Chondrocyte (in vitro differentiated cells): ENCODE data around the gene SNX32. TPM values are rescaled to one million over a fixed set of nuclear protein-coding genes. Genes with fewer than 3 reads are reported as not detected.

Source experiments
- DNase-seq: peaks from one replicate; pipeline ENCODE4 v3.0.0; 2021; ENCODE audit warnings: mixed read lengths, low spot score
- H3K27ac Mint-ChIP-seq: one replicate; pipeline ENCODE4 v1.8.0; 2021; ENCODE audit warnings: mild to moderate bottlenecking, moderate library complexity, mixed read lengths; ENCODE audit not compliant: unreplicated experiment
- H3K27me3 Mint-ChIP-seq: 2 replicates; pipeline ENCODE4 v1.8.0; 2021; ENCODE audit warnings: low read depth, mixed read lengths
- H3K36me3 Mint-ChIP-seq: 2 replicates; pipeline ENCODE4 v1.8.0; 2021; ENCODE audit warnings: low read depth, mixed read lengths
- H3K4me1 Mint-ChIP-seq: 2 replicates; pipeline ENCODE4 v1.8.0; 2021; ENCODE audit warnings: low read depth, mild to moderate bottlenecking, mixed read lengths
- H3K4me3 Mint-ChIP-seq: one replicate; pipeline ENCODE4 v1.8.0; 2021; ENCODE audit warnings: mild to moderate bottlenecking, moderate library complexity, mixed read lengths; ENCODE audit not compliant: unreplicated experiment
- H3K9me3 Mint-ChIP-seq: 2 replicates; pipeline ENCODE4 v1.8.0; 2021; ENCODE audit warnings: low read depth, mixed read lengths
- total RNA-seq: library from RNA; stranded (reverse); gene quantifications from 3 replicates; pipeline ENCODE4 v1.2.1, GENCODE V29; 2021
- TF ChIP-seq, protein P1 (sequence below): fragments of 200-600 bp; sonication (generic); IDR thresholded peaks from 2 replicates; pipeline ENCODE4 v1.5.0; 2021; ENCODE audit warnings: antibody characterized with exemption, mild to moderate bottlenecking, moderate library complexity

SNX32 gene
- total RNA-seq, 1 donor from 2014 or later: 0.80 TPM

DNA sequence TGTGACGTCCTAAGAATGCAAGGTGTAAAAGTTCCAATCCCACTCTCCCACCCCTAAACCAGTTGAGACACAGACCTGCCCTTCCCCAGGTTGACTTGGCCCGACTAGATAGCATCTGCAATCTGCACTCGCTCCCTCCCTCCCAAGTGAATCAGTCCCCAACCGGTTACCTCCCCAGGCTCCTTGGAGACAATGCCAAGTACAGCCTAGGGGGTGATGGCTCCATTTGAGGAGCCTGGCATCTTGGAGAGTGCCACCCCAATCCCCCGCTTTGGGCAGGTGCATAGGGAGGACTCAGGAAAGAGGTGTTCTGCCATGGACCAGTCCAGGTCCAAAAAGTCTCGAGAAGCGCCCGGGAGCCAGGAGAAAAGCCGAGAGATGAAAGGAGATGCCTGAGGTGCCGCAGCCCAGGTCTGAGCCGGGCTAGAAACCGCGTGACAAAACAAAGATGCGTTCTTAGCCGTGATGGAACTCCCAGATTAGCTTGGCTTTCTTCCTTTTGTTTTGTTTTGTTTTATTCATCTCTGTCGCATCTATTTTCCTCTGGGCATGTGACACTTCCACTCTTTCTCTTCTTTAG, 18.7 kb upstream of the SNX32 start:
- no peak overlapping the region for H3K27ac Mint-ChIP-seq
- TF ChIP-seq, protein P1, sequence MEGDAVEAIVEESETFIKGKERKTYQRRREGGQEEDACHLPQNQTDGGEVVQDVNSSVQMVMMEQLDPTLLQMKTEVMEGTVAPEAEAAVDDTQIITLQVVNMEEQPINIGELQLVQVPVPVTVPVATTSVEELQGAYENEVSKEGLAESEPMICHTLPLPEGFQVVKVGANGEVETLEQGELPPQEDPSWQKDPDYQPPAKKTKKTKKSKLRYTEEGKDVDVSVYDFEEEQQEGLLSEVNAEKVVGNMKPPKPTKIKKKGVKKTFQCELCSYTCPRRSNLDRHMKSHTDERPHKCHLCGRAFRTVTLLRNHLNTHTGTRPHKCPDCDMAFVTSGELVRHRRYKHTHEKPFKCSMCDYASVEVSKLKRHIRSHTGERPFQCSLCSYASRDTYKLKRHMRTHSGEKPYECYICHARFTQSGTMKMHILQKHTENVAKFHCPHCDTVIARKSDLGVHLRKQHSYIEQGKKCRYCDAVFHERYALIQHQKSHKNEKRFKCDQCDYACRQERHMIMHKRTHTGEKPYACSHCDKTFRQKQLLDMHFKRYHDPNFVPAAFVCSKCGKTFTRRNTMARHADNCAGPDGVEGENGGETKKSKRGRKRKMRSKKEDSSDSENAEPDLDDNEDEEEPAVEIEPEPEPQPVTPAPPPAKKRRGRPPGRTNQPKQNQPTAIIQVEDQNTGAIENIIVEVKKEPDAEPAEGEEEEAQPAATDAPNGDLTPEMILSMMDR: no peak
- peaks cover 4% of the 10 kb centered on the region for H3K36me3 Mint-ChIP-seq
- peaks cover 14% of the 10 kb centered on the region for H3K4me1 Mint-ChIP-seq
- no peaks in the 10 kb centered on the region for H3K9me3 Mint-ChIP-seq
- DNase-seq: no peak
- no peak overlapping the region for H3K4me3 Mint-ChIP-seq
- peaks cover 4% of the 10 kb centered on the region for H3K27me3 Mint-ChIP-seq

DNA sequence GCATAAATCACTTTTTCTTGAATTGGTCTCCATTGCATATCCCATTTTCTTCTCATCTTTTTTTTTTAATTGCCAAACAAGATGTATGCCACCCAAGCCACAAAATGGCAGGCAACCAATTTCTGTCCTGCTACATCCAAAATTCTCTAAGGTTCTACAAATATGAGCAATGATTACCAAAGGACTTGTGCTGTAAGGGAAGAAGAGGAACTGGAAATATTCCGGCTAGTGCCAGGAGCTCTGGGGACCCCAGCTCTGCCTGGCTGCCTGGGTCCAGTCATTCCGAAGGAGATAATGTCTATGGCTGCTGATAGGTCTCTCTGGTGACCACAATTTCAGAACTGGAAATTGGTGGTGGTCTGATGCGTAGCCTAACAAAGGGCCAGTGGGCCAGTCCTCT, 17.1 kb upstream of the SNX32 start:
- DNase-seq: no peak
- no peak overlapping the region for H3K4me3 Mint-ChIP-seq
- H3K9me3 Mint-ChIP-seq: no peaks in the 10 kb centered on the region
- no peaks in the 10 kb centered on the region for H3K27me3 Mint-ChIP-seq
- peaks cover 14% of the 10 kb centered on the region for H3K4me1 Mint-ChIP-seq
- TF ChIP-seq, protein P1: no peak
- H3K36me3 Mint-ChIP-seq: peaks cover 2% of the 10 kb centered on the region
- H3K27ac Mint-ChIP-seq: no peak overlapping the region

DNA sequence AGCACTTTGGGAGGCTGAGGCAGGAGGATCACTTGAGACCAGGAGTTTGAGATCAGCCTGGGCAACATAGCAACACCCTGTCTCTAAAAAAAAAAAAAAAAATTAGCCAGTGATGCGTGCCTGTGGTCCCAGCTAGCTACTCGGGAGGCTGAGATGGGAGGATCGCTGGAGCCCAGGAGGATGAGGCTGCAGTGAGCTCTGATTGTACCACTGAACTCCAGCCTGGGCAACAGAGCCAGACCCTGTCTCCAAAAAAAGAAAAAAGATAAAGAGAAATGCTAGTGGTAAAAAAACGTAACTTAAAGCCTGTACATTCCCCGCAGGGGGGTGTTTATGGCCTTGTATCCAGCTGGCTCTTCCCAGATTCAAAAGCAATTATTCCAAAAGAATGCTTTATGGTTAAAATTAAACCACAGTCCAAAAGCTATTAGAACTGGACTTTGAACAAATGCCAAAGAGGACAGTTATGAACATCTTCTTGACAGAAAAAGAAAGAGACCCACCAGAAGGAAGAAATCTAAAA, 16.4 kb upstream of the SNX32 start:
- Mint-ChIP-seq H3K27me3 (no peaks in the 10 kb centered on the region), H3K27ac (peak overlapping the region; percentile 83), H3K4me3 (peak overlapping the region; percentile 81), H3K36me3 (peaks cover 2% of the 10 kb centered on the region), H3K9me3 (no peaks in the 10 kb centered on the region), H3K4me1 (peaks cover 14% of the 10 kb centered on the region)
- DNase-seq: no peak
- TF ChIP-seq, protein P1: no peak

DNA sequence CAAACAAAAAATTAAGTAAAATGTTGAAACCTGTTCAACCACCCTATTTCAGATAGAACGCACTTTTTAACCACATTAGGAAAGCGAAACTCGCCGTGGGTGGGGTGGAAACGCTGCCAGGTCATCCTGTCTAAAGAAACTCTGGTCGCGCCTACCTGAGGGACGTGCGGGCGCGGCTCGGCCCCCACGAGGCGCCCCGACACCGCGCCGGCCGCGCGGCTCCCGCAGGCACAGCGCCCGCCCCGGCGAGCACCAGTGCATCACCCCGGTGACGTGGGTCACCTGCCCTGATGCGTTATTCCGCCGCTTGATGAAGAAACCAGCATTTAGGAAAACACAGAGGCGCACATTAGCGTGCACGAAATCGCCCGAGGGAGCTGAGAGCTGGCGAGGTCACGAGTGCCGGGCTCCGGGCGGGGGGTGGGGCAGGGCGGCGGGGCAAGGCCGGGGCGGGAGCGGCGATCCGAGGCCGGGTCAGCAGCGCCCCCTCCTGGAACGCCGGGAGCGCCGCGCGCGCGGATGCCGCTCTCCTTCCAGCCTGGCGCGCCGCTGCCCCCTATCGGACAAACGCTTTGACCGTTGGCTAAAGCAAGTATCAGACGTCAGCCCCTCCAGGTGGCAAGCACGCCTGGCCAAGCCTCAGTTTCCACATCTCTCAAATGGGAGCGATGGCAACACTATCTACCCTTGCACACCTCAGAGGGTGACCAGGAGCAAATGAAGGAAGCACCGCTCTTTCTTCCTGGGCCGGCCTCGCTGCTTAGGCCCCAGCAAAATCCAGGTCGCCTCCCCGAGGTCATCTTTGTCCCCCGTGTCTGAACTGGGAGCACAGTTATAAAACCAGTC, 15.7 kb upstream of the SNX32 start:
- peaks cover 14% of the 10 kb centered on the region for H3K4me1 Mint-ChIP-seq
- H3K27me3 Mint-ChIP-seq: no peaks in the 10 kb centered on the region
- H3K4me3 Mint-ChIP-seq: peak overlapping the region; percentile 81
- no peaks in the 10 kb centered on the region for H3K9me3 Mint-ChIP-seq
- peak overlapping the region; percentile 83 for H3K27ac Mint-ChIP-seq
- H3K36me3 Mint-ChIP-seq: peaks cover 2% of the 10 kb centered on the region
- TF ChIP-seq, protein P1: peak; percentile 100
- no peak for DNase-seq

DNA sequence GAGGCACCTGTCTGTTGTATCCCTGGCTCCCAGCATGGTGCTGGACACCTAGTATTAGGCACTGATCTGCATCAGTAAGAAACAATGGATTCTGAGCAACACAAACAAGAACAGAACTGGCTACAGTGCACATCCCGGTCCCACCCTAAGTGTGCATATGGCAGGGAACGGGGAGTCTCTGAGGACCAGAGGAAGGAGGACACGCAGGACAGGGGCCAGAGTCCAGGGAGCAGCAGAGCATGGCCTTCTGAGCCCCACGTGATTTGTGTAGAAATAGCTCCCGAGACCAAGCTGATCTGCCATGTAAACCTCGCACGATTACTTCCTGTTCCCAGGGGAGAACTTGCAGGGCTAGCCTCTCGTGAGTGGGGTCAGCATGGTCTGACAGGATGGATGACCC, 12.7 kb upstream of the SNX32 start:
- H3K36me3 Mint-ChIP-seq: no peaks in the 10 kb centered on the region
- H3K9me3 Mint-ChIP-seq: no peaks in the 10 kb centered on the region
- H3K27me3 Mint-ChIP-seq: no peaks in the 10 kb centered on the region
- no peak for DNase-seq
- no peak overlapping the region for H3K4me3 Mint-ChIP-seq
- no peak overlapping the region for H3K27ac Mint-ChIP-seq
- H3K4me1 Mint-ChIP-seq: peaks cover 14% of the 10 kb centered on the region
- TF ChIP-seq, protein P1: no peak
